NCI-H82 treated with DMSO at 0.1 percent for 48 hours (cell line): Measurements from ENCODE around the gene BEX2.

Source experiments
- DNase-seq: peaks from one replicate; lab custom pipeline; 2025; ENCODE audit not compliant: unreplicated experiment; lab: John Stamatoyannopoulos, UW

BEX2 gene

GRCh38 chrX:103274284-103274683, 36.5 kb downstream of the BEX2 start:
- no peak for DNase-seq
